GM13977 (cell line): ENCODE measurements around the gene KLK4.

Source experiments
- DNase-seq: peaks from one replicate; pipeline ENCODE4 v3.0.0; 2012; ENCODE audit warnings: low spot score
- in situ Hi-C: fragments of 300-500 bp; cut with MboI; formaldehyde crosslinking; loops from one replicate; pipeline ENCODE4 v1.12.0; 2022; ENCODE audit warnings: low sequenced_read_pairs, low pct_unique_long_range_greater_than_20kb, mixed read lengths, inconsistent platforms; ENCODE audit not compliant: unreplicated experiment
- TF ChIP-seq, protein P1 (sequence below): IDR thresholded peaks from 2 replicates; pipeline ENCODE4 v1.5.1; 2012; ENCODE audit warnings: mild to moderate bottlenecking, control low read depth; ENCODE audit not compliant: insufficient read depth; ENCODE audit errors: extremely low read depth, missing control alignments

KLK4 gene

DNA sequence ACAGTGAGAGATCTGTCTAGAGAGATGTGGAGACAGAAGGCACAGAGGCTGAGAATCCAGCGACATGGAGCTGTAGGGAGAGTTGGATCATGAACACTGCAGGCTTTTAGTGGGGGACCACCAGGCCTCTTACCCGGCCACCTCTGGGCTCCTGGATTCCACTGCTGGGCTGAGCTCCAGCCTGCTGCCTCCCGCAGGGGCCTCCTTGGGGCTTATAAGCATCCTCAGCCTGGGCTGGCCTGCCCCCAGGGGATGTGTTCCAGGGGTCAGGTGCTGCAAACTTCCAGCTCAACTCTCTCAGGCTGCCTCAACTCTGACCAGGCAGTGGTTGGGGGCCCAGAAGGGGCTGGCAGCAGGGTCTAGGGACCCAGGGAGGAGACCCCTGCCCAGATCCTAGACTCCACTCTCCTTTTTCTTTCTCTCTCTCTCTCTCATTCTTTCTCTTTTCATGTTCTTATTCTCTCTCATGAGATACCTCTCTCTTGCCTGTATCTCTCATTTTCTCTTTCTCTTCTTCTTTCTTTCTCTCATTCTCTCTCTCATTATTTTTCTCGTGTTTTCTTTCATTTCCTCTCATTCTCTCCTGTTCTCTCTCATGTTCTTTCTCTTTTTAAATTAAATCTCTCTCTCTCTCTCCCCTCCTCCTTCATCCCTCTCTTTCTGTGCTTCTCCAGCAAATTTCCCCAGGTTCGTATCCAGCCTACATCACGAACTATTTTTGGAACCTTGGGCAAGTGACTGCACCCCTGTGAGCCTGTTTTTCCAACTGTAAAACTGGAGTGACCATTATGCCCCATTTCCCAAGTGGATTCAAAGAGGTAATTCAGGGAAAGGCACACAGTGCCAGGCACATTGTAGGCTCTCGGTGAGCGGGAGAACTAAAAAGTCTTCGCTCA is at the start of gene KLK4:
Gene KLK4 (minus strand): TSS at position 190 of the 896 bp plus-strand sequence. CDS start 657 bp downstream, outside the sequence.
- no peak for DNase-seq
- in situ Hi-C loops, result loop anchor here (10.0 kb wide), 1 partner anchor 117 kb away; the partner anchor contains the start of gene ACP4
- TF ChIP-seq, protein P1, sequence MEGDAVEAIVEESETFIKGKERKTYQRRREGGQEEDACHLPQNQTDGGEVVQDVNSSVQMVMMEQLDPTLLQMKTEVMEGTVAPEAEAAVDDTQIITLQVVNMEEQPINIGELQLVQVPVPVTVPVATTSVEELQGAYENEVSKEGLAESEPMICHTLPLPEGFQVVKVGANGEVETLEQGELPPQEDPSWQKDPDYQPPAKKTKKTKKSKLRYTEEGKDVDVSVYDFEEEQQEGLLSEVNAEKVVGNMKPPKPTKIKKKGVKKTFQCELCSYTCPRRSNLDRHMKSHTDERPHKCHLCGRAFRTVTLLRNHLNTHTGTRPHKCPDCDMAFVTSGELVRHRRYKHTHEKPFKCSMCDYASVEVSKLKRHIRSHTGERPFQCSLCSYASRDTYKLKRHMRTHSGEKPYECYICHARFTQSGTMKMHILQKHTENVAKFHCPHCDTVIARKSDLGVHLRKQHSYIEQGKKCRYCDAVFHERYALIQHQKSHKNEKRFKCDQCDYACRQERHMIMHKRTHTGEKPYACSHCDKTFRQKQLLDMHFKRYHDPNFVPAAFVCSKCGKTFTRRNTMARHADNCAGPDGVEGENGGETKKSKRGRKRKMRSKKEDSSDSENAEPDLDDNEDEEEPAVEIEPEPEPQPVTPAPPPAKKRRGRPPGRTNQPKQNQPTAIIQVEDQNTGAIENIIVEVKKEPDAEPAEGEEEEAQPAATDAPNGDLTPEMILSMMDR, result no peak

DNA sequence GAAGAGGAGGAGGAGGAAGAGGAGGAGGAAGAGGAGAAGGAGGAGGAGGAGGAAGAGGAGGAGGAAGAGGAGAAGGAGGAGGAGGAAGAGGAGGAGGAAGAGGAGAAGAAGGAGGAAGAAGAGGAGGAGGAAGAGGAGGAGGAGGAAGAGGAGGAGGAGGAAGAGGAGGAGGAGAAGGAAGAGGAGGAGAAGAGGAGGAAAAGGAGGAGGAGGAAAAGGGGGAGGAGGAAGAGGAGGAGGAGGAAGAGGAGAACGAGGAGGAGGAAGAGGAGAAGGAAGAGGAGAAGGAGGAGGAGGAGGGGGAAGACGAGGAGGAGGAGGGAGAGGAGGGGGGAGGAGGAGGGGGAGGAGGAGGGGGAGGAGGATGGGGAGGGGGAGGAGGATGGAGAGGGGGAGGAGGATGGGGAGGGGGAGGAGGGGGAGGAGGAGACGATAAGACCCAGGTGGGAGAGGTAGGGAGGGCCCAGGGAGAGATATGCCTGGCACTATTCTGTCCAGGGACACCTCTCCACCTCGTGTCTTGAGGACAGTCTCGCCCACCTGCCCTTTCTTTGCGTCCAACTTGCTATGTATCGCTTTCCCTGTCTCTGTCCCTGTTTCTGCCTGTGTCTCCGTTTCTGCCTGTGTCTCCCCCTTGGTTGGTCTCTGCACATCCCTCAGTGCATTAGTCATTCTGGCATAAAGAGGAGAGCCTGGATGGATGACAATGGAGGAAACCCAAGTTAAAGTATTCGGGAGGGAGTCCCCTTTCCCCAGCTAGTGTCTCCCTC is 48.7 kb upstream of the KLK4 start:
- DNase-seq, result no peak
- in situ Hi-C loops, result no loop called here
- TF ChIP-seq, protein P1, result no peak

DNA sequence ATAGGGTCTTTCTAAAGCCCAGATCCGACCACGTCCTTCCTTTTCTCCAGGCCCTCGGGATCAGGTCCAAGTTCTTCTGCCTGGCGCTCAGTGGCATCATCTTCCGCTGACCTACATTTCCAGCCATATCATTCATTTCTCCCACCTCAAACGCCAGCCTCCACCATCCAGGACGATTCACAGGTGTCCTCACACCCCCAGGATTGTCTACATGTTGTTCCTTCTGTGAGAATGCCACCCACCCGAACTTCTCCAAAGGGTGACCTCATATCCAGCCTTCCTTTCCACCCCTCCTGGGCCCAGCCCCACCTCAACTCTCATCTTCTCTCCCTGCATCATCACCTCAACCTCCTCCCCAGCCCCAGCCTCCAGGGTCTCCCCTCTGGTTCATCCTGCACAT is 46.4 kb upstream of the KLK4 start:
- TF ChIP-seq, protein P1, result no peak
- in situ Hi-C loops, result no loop called here
- no peak for DNase-seq

GRCh38 chr19:50952910-50953309 is 41.7 kb upstream of the KLK4 start, which contains the start of gene KLK5:
Gene KLK5, minus strand, starts transcription at chr19:50953038. Its CDS starts 381 bp downstream, at chr19:50952657.
- TF ChIP-seq, protein P1, result no peak
- in situ Hi-C loops, result no loop called here
- DNase-seq, result no peak

- TF ChIP-seq, protein P1, result no peak
- in situ Hi-C loops, result no loop called here
- no peak for DNase-seq
Measured at GRCh38 chr19:50949861-50950260, 38.7 kb upstream of the KLK4 start.

- no peak for DNase-seq
- TF ChIP-seq, protein P1, result no peak
- in situ Hi-C loops, result no loop called here
Measured at GRCh38 chr19:50947123-50947522, 35.9 kb upstream of the KLK4 start.
